Activated CD4-positive, alpha-beta memory T cell treated with anti-CD3 and anti-CD28 coated beads for 36 hours (primary cell): Measurements from ENCODE around the gene VEZT. TPM values are rescaled to one million over a fixed set of nuclear protein-coding genes. Genes with fewer than 3 reads are reported as not detected.

Source experiments
- CTCF ChIA-PET: fragments of 350-600 bp; sonication (Branson Sonifier 250); formaldehyde crosslinking; loops from one replicate; lab custom pipeline; 2021; ENCODE audit warnings: antibody characterized with exemption, inconsistent platforms; lab: Charles Lee
- POLR2A ChIA-PET: fragments of 350-600 bp; sonication (Branson Sonifier 250); formaldehyde crosslinking; loops from one replicate; lab custom pipeline; 2021; ENCODE audit warnings: antibody characterized with exemption; lab: Charles Lee
- DNase-seq: peaks from one replicate; pipeline ENCODE4 v3.0.0-alpha.2; 2020
- H3K27ac Mint-ChIP-seq: one replicate; pipeline ENCODE4 v1.8.0; 2021; ENCODE audit warnings: mixed read lengths
- H3K27me3 Mint-ChIP-seq: one replicate; pipeline ENCODE4 v1.8.0; 2021; ENCODE audit warnings: mixed read lengths
- H3K36me3 Mint-ChIP-seq: one replicate; pipeline ENCODE4 v1.8.0; 2021; ENCODE audit warnings: mixed read lengths
- H3K4me1 Mint-ChIP-seq: one replicate; pipeline ENCODE4 v1.8.0; 2021; ENCODE audit warnings: low read depth, mixed read lengths
- H3K4me3 Mint-ChIP-seq: one replicate; pipeline ENCODE4 v1.8.0; 2021; ENCODE audit warnings: mild to moderate bottlenecking, mixed read lengths
- H3K9me3 Mint-ChIP-seq: one replicate; pipeline ENCODE4 v1.8.0; 2021; ENCODE audit warnings: mixed read lengths
- intact Hi-C: fragments of 100-400 bp; cut with micrococcal nuclease; formaldehyde crosslinking; loops from one replicate; pipeline ENCODE4 v1.15.1; 2023
- total RNA-seq, 2 experiments: library from RNA; stranded (reverse); gene quantifications; one replicate each; pipeline ENCODE4 v1.2.3, GENCODE V29; 2021

Gene VEZT
- total RNA-seq, 2 experiments from 2014 or later, result 50.7 to 54.4 TPM

- intact Hi-C loops, result no loop called here
- Mint-ChIP-seq H3K9me3 (no peaks in the 10 kb centered on the region), H3K27me3 (peaks cover 3% of the 10 kb centered on the region), H3K4me3 (no peak overlapping the region), H3K36me3 (no peaks in the 10 kb centered on the region), H3K27ac (no peak overlapping the region), H3K4me1 (peaks cover 8% of the 10 kb centered on the region)
- ChIA-PET POLR2A (no interaction called here), CTCF (interaction anchor here (0.6 kb wide), 1 partner anchor 257 kb away, joined by 5 read pairs; no protein-coding TSS in a partner anchor)
- DNase-seq, result no peak
Measured at GRCh38 chr12:95201056-95201670, 16.4 kb upstream of the VEZT start.

DNA sequence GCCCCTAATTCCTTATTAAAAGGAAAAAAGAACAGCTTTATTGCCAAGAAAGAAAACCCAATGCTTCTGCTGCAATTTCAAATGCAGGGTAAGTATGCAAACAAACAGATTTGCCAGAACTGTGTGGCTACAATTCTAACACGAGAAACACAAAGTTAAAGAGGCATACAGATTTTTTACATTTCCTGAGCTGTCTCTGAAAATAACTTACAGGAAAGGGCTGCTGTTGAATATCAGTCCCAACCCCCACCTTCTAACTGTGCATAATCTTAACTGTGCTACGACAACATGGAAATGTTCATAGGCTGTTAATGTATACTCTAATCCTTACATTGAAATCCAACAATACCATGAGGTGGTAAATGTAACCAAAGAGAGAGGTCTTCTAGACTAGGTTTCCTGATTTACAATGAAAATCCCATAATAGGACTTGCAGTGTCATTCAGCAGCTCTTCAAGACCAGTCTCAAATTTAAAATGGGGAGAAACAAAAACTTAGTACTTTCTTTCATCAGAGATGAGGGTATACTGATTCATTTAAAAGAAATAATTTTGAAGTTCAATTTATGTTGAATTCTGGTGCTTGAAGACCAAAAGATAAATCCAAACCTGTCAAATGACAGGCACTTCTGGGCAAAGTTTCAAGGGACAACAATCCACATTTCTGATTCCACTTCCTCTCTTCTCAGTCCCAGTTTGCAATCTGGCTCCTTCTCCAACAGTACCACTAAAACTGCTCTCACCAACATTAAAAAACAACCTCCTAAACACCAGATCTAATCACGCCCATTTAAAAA, 14.7 kb upstream of the VEZT start:
- ChIA-PET POLR2A (no interaction called here), CTCF (no interaction called here)
- Mint-ChIP-seq H3K9me3 (no peaks in the 10 kb centered on the region), H3K36me3 (no peaks in the 10 kb centered on the region), H3K4me1 (peaks cover 8% of the 10 kb centered on the region), H3K27me3 (peaks cover 3% of the 10 kb centered on the region), H3K27ac (no peak overlapping the region), H3K4me3 (no peak overlapping the region)
- DNase-seq, result no peak
- intact Hi-C loops, result no loop called here

DNA sequence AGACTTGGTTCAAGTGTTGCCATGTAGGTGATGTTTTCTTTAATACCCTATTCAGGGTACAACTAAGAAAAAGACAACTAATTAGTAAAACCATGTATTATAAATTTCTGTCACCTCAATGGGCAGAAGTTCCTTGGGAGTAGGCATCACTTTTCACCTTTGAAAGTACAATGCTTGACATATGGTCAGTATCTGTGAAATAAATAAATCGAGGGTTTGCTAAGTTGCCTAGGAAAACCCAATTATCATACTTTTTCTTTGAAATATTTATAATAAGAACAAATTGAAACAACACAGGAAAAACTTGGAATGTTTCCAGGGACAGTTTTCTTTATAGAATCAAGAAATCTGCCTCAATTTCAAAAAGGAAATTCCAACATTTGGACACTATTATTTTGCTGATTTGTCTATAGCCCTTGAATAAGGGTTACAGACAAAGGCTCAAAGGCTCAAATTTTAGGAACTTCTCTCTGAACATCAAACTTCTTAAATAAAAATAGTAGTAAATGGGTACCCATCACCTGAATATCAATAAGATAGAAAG, 14.0 kb upstream of the VEZT start:
- no peaks in the 10 kb centered on the region for H3K9me3 Mint-ChIP-seq
- H3K4me1 Mint-ChIP-seq, result peaks cover 8% of the 10 kb centered on the region
- H3K27me3 Mint-ChIP-seq, result peaks cover 3% of the 10 kb centered on the region
- no peak for DNase-seq
- intact Hi-C loops, result no loop called here
- H3K36me3 Mint-ChIP-seq, result no peaks in the 10 kb centered on the region
- no peak overlapping the region for H3K4me3 Mint-ChIP-seq
- ChIA-PET POLR2A (no interaction called here), CTCF (no interaction called here)
- H3K27ac Mint-ChIP-seq, result no peak overlapping the region

DNA sequence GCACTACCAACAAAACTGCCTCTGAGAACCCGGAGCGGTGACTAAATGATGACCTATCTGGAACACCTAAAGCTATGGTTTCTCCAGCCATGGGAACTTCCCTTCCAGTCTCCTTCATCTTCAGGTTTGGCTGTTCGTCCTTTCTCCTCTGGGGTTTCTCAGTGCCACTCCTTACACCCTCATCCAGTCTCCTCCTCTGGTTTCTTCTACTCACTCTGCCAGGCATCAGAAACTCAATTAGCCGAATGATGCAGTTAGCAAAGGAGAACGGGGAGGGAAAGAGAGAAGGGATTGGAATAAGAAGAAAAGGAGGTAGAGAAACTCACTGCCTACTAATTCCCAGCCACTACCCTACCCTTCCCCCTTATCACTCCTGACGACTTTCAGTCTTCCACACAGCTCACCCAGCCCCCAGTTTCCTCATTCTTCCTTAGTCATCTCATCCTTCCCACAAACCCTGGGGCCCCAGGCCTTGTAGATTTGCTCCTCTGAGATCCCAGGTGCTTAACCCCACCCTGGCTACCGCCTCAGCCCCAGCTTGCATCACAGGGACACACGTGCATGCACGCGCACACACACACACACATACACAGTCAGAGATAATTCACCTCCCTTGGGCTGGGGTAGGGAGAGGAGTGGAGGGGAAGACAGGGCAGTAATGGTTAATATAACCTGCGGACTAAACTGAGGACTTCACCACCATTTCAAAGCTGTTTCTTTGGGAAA, 13.3 kb upstream of the VEZT start:
- H3K4me3 Mint-ChIP-seq, result no peak overlapping the region
- H3K4me1 Mint-ChIP-seq, result peaks cover 8% of the 10 kb centered on the region
- peak; percentile 22 for DNase-seq
- intact Hi-C loops, result no loop called here
- no peaks in the 10 kb centered on the region for H3K36me3 Mint-ChIP-seq
- H3K27ac Mint-ChIP-seq, result no peak overlapping the region
- ChIA-PET POLR2A (interaction anchor here (0.7 to 1.2 kb wide), 2 partner anchors 12 to 17 kb away, joined by 3 read pairs; no protein-coding TSS in a partner anchor), CTCF (interaction anchor here (1.8 kb wide), 1 partner anchor 87 kb away, joined by 4 read pairs; no protein-coding TSS in a partner anchor)
- peaks cover 2% of the 10 kb centered on the region for H3K27me3 Mint-ChIP-seq
- no peaks in the 10 kb centered on the region for H3K9me3 Mint-ChIP-seq

DNA sequence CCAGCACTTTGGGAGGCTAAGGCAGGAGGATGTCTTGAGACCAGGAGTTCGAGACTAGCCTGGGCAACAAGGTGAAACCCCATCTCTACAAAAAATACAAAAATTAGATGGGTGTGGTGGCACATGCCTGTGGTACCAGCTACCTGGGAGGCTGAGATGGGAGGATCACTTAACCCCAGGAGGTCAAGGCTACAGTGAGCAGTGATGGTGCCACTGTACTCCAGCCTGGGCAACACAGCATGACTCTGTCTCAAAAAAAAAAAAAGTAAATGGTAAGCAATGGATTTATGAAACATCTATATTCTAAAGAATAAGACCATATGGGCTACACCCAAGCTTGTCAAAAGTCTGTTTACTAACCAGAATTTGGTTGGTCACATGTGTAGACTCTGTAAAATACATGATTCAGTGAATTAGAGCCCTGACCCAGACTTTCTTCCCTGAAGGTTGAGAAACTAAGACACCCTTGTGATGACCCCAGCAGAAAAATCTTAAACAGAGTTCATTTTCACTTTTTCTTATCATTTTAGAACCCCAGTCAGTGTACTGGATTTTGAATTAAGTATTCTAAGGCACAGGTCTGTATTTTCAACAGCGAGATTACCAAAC, 12.5 kb upstream of the VEZT start:
- CTCF ChIA-PET, result interaction anchor here (1.8 kb wide), 1 partner anchor 88 kb away, joined by 4 read pairs; no protein-coding TSS in a partner anchor
- H3K27me3 Mint-ChIP-seq, result peaks cover 2% of the 10 kb centered on the region
- H3K36me3 Mint-ChIP-seq, result no peaks in the 10 kb centered on the region
- DNase-seq, result no peak
- H3K4me3 Mint-ChIP-seq, result no peak overlapping the region
- intact Hi-C loops, result no loop called here
- H3K27ac Mint-ChIP-seq, result no peak overlapping the region
- POLR2A ChIA-PET, result interaction anchor here (1.2 kb wide), 1 partner anchor 12 kb away, joined by 3 read pairs; no protein-coding TSS in a partner anchor
- H3K4me1 Mint-ChIP-seq, result peaks cover 8% of the 10 kb centered on the region
- no peaks in the 10 kb centered on the region for H3K9me3 Mint-ChIP-seq

DNA sequence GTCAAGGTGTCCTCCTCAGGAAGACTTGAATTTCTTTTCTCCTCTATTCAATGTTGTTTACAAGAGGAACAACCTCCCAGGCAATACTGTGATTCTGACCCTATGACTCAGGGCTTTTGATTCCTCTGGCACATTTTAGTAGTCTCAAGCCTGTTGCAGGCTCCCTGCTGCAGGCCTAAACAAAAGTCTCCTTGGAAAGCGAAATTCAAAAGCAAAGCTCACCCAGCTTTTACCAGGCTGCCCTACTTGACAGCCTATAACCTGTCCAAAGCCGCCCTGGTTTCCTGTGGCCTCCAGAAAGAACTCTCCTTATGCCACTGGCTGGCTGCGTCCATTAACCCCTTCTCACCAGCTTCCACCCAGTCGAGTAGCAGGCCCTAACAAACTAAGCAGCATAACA, 11.9 kb upstream of the VEZT start:
- POLR2A ChIA-PET, result interaction anchor here (1.2 kb wide), 1 partner anchor 11 kb away, joined by 3 read pairs; no protein-coding TSS in a partner anchor
- H3K27ac Mint-ChIP-seq, result no peak overlapping the region
- no peak for DNase-seq
- H3K4me1 Mint-ChIP-seq, result peaks cover 8% of the 10 kb centered on the region
- no peaks in the 10 kb centered on the region for H3K9me3 Mint-ChIP-seq
- no peak overlapping the region for H3K4me3 Mint-ChIP-seq
- CTCF ChIA-PET, result interaction anchor here (1.8 kb wide), 1 partner anchor 89 kb away, joined by 4 read pairs; no protein-coding TSS in a partner anchor
- intact Hi-C loops, result no loop called here
- H3K36me3 Mint-ChIP-seq, result no peaks in the 10 kb centered on the region
- peaks cover 2% of the 10 kb centered on the region for H3K27me3 Mint-ChIP-seq

DNA sequence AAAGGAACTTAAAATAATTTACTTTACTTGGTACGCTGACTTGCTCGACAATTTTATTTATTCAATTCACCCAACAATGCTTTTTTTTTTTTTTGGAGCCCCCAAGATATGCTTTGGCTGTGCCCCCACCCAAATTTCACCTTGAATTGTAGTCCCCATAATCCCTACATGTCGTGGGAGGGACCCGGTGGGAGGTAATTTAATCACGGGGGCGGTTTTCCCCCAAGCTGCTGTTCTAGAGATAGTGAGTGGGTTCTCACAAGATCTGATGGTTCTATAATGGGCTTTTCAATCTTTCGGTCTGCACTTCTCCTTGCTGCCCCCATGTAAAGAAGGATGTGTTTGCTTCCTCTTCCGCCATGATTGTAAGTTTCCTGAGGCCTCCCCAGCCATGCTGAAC, 10.7 kb upstream of the VEZT start:
- ChIA-PET CTCF (interaction anchor here (0.6 to 0.9 kb wide), 2 partner anchors 327 to 341 kb away, joined by 3 read pairs; no protein-coding TSS in a partner anchor), POLR2A (no interaction called here)
- DNase-seq, result no peak
- Mint-ChIP-seq H3K27ac (no peak overlapping the region), H3K27me3 (peaks cover 2% of the 10 kb centered on the region), H3K4me1 (peaks cover 5% of the 10 kb centered on the region), H3K4me3 (no peak overlapping the region), H3K9me3 (no peaks in the 10 kb centered on the region), H3K36me3 (no peaks in the 10 kb centered on the region)
- intact Hi-C loops, result no loop called here

DNA sequence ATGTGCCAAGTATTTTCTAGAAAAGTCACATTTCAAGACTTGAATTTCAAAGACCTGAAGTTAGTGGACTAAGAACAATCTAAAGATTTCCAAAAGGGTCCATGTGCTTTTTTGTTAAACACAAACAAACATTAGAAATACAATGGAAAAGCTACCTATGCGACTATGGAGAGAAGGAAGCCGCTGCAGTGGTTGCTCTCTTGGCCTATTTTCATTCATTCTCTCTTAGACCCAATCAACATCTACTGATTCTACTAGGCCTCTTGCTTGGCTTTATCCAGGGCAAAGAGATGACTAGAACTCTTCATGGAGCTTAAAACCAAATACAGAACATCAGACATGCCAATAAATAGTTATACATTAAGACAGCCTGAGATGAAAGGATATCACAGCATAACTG, 10.2 kb upstream of the VEZT start:
- intact Hi-C loops, result no loop called here
- Mint-ChIP-seq H3K27ac (no peak overlapping the region), H3K4me1 (peaks cover 5% of the 10 kb centered on the region), H3K9me3 (no peaks in the 10 kb centered on the region), H3K36me3 (no peaks in the 10 kb centered on the region), H3K4me3 (no peak overlapping the region), H3K27me3 (peaks cover 2% of the 10 kb centered on the region)
- DNase-seq, result no peak
- CTCF ChIA-PET, result interaction anchor here (0.9 kb wide), 1 partner anchor 327 kb away, joined by 3 read pairs; no protein-coding TSS in a partner anchor
- POLR2A ChIA-PET, result no interaction called here

DNA sequence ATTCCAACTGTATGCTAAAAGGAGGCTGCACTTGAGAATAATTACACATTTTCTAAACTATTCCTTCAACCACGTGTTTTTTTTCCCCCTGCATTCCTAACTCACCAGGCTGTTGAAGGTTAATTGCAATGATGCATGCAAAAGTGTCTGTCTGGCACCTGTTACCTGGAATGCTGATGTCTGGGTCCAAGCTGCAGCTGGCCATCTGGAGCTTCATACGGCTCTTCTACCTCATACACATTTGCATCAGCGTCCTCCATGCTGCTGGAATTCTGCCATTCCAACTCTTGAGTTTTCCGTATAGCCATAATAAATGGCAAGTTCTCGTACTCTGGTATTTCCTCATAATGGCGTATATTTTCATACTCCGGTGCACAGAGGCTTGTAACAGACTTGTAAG, 8.9 kb upstream of the VEZT start:
- Mint-ChIP-seq H3K27me3 (no peaks in the 10 kb centered on the region), H3K36me3 (no peaks in the 10 kb centered on the region), H3K27ac (no peak overlapping the region), H3K4me1 (peaks cover 5% of the 10 kb centered on the region), H3K9me3 (no peaks in the 10 kb centered on the region), H3K4me3 (no peak overlapping the region)
- DNase-seq, result no peak
- intact Hi-C loops, result no loop called here
- ChIA-PET POLR2A (no interaction called here), CTCF (no interaction called here)

GRCh38 chr12:95212586-95212985, 5.0 kb upstream of the VEZT start:
- peaks cover under 1% of the 10 kb centered on the region for H3K36me3 Mint-ChIP-seq
- no peak for DNase-seq
- H3K27ac Mint-ChIP-seq, result no peak overlapping the region
- intact Hi-C loops, result no loop called here
- H3K9me3 Mint-ChIP-seq, result no peaks in the 10 kb centered on the region
- peaks cover 11% of the 10 kb centered on the region for H3K4me1 Mint-ChIP-seq
- CTCF ChIA-PET, result no interaction called here
- POLR2A ChIA-PET, result no interaction called here
- no peaks in the 10 kb centered on the region for H3K27me3 Mint-ChIP-seq
- no peak overlapping the region for H3K4me3 Mint-ChIP-seq

- Mint-ChIP-seq H3K4me1 (peaks cover 11% of the 10 kb centered on the region), H3K36me3 (peaks cover 1% of the 10 kb centered on the region), H3K27me3 (no peaks in the 10 kb centered on the region), H3K9me3 (no peaks in the 10 kb centered on the region), H3K27ac (no peak overlapping the region), H3K4me3 (no peak overlapping the region)
- intact Hi-C loops, result no loop called here
- no peak for DNase-seq
- ChIA-PET POLR2A (no interaction called here), CTCF (no interaction called here)
Measured at GRCh38 chr12:95213119-95213518, 4.5 kb upstream of the VEZT start.
